Measurements from ENCODE around the gene TENM3. TPM values are rescaled to one million over a fixed set of nuclear protein-coding genes. Genes with fewer than 3 reads are reported as not detected.

TENM3 gene
- total RNA-seq (2022; extraction: Qiagen RNA extraction): 0.86 to 1.9 TPM (median 1.5 TPM) in 5 replicates

GRCh38 chr4:182243204-182243603, at the start of gene TENM3:
TENM3 (plus strand) TSS chr4:182243402; CDS start chr4:182324021, 80,619 bp downstream.

